GM10847 (cell line): ENCODE results near the gene AP1B1.

Experiments
- POLR2A ChIP-seq: IDR thresholded peaks from 2 replicates; pipeline ENCODE4 v1.6.1; 2011; ENCODE audit not compliant: insufficient read length; ENCODE audit errors: extremely low read depth

Gene AP1B1

GRCh38 chr22:29301716-29302401 is 86.5 kb downstream of the AP1B1 start:
- TF ChIP-seq POLR2A: no peak

GRCh38 chr22:29300807-29301601 is 87.4 kb downstream of the AP1B1 start:
- TF ChIP-seq POLR2A: peak; percentile 25

DNA sequence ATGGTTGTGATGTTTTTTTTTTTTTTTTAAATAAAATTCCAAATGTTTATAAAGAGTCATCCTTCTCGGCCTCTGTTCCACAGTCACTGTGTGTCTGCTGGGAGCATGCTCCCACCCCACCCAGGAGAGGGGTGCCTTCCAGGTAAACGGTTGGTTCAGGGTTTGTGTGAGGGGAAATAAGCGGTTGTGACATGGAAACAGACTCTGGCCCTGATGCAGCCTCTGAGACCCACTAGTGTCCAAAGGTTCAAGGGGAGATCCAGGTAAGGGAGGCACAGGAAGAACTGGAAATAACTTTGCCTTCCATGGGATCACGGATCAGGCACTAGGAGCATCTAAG is 87.9 kb downstream of the AP1B1 start:
- TF ChIP-seq POLR2A: no peak

DNA sequence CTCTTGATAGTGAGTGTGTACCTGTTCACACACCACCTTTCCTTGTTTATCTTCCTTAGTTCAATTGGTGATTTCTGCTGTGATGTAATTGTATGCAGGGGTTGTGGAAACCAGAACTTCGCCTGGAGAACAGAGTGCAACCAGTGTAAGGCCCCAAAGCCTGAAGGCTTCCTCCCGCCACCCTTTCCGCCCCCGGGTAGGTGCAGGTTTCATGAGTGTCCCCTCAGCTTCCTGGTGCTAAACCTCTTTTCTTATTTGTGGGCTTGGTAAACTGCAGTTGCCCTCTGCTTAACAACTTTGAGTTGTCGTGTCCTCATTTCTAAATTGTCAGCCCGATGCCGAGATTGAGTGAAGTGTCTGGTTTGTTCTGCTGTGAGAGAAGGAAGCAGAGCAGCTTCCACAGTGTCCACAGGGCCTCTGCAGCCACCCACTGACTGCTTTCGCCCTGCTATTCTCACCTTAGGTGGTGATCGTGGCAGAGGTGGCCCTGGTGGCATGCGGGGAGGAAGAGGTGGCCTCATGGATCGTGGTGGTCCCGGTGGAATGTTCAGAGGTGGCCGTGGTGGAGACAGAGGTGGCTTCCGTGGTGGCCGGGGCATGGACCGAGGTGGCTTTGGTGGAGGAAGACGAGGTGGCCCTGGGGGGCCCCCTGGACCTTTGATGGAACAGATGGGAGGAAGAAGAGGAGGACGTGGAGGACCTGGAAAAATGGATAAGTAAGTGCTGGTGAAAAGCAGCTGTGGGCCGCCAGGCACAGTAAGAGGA is 89.1 kb downstream of the AP1B1 start:
- no peak for TF ChIP-seq POLR2A

DNA sequence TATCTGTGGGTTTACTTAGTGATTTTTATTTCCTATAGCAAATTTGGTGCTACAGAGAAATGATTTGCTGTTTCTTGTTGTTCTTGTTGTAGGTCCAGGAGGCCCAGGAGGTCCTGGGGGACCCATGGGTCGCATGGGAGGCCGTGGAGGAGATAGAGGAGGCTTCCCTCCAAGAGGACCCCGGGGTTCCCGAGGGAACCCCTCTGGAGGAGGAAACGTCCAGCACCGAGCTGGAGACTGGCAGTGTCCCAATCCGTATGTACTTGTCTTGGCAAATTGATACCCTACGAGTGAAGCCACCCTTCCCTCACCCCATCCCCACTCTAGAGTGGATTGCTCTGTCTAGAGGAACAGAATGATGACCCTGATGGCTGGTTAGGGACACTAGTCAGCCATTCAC is 89.7 kb downstream of the AP1B1 start:
- no peak for TF ChIP-seq POLR2A

DNA sequence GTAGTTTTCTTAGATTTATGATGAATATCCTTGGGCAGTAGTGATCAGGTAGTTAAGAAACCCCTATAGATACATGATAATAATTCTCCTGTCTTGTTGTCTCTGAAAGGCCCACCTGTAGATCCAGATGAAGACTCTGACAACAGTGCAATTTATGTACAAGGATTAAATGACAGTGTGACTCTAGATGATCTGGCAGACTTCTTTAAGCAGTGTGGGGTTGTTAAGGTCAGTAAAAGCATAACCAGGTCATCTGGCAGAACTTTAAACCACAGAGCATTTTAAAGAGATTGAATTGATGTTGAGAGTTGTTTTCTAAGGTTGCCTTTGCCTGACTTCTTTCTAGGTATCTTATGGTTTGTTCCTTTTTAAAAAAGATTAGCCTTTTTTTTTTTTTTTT is 96.0 kb downstream of the AP1B1 start:
- TF ChIP-seq POLR2A: no peak

DNA sequence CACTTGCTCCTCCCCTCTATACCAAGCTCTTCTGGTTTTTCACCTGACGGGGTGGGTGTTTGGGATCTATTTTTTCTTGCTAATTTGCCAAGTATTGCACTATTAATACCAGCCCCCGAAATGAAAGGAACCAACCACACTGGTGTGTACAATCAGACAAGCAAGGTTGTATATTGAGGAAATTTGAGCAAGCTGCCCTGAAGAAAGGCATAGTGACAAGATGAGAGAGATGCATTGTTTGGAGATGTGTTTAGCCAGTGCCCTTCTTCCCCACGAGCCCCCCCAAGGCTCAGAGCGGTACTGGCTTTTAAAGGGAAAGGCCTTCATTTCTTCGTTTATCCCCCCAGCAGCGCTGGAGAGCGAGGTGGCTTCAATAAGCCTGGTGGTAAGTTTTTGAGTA is 97.2 kb downstream of the AP1B1 start:
- TF ChIP-seq POLR2A: no peak

- no peak for TF ChIP-seq POLR2A
These were observed 98.3 kb downstream of the AP1B1 start for GRCh38 chr22:29290061-29290460.

GRCh38 chr22:29288837-29289236 is 99.5 kb downstream of the AP1B1 start:
- TF ChIP-seq POLR2A: no peak

DNA sequence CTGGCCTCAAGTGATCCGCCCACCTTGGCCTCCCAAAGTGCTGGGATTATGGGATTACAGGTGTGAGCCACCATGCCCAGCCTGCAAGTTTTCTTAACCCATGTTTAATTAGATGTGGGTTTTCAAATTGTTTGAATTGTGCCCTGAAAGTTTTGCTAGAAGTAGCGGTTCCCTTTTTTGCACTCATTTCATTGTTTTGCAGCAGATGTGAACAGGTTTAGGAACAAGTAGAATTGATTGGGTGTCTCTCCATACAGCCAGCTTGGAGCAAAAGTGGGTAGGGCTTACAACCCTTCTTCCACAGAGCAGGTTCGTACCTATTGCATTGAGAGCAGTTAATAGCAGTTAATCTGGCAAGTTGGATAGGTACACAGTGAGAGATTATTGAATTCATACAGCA is 104.2 kb downstream of the AP1B1 start:
- TF ChIP-seq POLR2A: no peak

DNA sequence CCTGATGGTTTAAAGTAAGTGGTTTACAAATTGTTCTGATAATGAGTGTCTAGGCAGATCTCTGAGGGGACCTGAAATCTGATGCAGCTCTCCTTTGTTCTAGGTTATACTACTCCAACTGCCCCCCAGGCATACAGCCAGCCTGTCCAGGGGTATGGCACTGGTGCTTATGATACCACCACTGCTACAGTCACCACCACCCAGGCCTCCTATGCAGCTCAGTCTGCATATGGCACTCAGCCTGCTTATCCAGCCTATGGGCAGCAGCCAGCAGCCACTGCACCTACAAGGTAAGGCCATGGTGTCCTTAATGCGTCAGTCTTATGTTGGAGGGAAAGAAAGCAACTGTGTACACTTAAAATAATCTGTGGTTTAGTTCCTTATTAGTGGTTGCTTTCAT is 110.4 kb downstream of the AP1B1 start:
- TF ChIP-seq POLR2A: no peak
